Measurements from ENCODE around the gene NUBP2.
A peak's percentile ranks its signal among the peaks of the same experiment; 100 is the strongest.

NUBP2 gene, protein sequence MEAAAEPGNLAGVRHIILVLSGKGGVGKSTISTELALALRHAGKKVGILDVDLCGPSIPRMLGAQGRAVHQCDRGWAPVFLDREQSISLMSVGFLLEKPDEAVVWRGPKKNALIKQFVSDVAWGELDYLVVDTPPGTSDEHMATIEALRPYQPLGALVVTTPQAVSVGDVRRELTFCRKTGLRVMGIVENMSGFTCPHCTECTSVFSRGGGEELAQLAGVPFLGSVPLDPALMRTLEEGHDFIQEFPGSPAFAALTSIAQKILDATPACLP

DNA sequence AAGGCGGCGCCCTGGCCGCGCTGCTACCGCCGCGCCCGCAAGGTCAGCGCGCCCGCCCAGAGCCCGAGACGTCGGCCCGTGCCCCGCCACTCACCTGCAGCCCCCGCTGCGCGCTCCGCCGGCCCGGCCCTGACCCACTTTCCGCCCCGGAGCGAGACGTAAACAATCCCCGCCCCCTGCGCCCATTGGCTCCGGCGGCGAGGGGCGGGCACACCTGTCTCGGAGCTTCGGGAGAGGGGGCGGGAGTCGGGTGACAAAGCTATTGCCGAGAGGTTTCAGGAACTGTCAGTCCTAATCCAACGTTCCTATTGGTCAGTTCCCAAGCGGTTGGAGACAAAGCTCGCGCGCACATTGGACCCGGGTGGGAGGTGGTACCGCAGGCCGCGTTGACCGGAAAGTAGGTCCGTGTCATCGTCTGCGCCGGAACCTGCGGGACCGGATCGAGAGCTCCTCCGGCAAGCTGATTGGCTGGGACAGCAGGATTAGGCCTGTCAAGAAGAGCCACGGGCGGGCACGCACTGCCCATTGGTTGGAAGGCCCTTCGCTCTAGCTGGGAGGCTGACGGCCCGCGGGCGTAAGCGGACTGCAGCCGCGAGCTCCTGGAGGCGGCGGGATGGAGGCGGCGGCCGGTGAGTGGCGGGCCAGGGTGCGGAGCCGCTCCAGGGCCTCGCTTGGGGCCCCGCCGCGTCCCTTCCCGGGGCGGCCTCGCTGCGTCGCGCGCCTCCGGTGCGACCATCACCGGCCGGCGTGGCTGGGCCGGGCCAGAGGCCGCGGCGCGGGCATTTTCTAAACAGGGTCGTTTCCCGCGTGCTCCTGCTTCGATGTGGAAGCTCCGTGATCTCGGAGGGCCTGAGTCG, at the start of gene NUBP2, which contains the start of gene SPSB3:
NUBP2 (plus strand) TSS at position 553 of the 857 bp plus-strand sequence; CDS start at position 614, 61 bp downstream.
SPSB3 (minus strand) TSS at position 164 of the 857 bp plus-strand sequence. CDS start 1,088 bp downstream, outside the sequence.
- DNase-seq: peak; percentile 99

- no peak for DNase-seq
These were observed 48.6 kb upstream of the NUBP2 start for GRCh38 chr16:1734123-1734522.

GRCh38 chr16:1734816-1735215, 47.9 kb upstream of the NUBP2 start:
- DNase-seq: no peak

GRCh38 chr16:1740234-1740633, 42.5 kb upstream of the NUBP2 start:
- DNase-seq: no peak

GRCh38 chr16:1740781-1741490, 41.8 kb upstream of the NUBP2 start:
- DNase-seq: no peak

- no peak for DNase-seq
These were observed 41.1 kb upstream of the NUBP2 start for GRCh38 chr16:1741553-1742165.

- DNase-seq: no peak
These were observed 39.1 kb upstream of the NUBP2 start for GRCh38 chr16:1743376-1744337.

GRCh38 chr16:1744338-1744840, 38.4 kb upstream of the NUBP2 start:
- no peak for DNase-seq

GRCh38 chr16:1745181-1745899, 37.4 kb upstream of the NUBP2 start:
- no peak for DNase-seq

DNA sequence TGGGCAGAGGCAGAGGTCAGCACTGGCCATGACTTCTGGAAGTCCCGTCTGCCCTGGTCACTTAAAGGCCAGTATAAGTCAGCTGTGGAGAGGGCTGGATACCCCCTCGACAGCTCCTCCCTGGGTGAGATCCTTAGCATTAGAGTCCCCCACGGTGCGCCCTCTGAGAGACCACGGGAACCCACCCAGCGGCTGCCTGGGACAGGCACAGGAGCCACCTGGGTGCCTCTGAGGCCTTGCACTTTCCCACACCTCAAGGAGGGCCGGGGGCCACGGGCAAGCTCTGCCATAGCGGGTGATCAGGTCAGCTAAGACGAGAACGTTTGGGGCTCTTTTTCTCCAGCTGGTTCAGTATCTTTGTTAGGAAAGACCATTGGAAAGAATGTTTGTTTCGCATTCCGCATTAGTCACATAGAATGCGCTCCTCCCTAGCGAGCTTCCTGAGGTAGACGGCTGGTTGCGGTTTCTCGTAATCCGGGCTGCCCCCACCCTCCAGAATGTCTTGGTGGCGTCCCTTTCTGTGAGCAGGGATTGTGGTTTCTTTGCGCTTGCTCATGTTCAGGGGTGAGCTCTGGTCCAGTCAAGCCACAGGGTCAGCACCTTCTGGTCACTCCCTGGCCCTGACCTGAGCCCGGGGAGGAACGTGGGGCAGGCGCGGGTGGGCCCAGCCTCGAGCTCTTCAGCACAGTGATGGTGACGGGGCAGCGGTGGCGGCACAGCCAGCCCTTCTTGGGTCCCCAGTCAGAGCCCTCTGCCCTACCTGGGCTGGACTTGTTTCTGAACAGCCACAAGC, 36.7 kb upstream of the NUBP2 start:
- no peak for DNase-seq

- DNase-seq: no peak
These were observed 36.0 kb upstream of the NUBP2 start for GRCh38 chr16:1746693-1747195.

DNA sequence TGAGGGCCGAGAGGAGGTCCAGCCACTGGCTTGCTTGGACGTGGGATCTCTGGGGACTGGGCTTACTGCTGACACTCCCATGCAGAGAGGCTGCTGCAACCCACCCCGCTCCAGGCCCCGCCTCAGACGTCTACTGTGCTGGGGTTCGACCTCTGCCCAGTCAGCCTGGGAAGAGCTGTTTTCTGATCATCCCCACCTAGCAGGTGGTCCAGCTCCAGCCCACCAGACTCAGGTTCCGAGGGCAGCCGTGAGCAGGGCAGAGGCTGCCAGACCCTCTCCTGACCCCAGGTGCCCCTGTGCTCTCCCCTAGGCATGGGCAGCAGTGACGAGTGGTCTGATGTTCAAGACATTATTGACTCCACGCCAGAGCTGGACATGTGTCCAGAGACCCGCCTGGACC, 34.8 kb upstream of the NUBP2 start:
- DNase-seq: no peak

GRCh38 chr16:1749152-1750117, 33.3 kb upstream of the NUBP2 start:
- no peak for DNase-seq

GRCh38 chr16:1751946-1752345, 30.8 kb upstream of the NUBP2 start:
- no peak for DNase-seq

- DNase-seq: no peak
These were observed 29.9 kb upstream of the NUBP2 start for GRCh38 chr16:1752853-1753252.

- DNase-seq: no peak
These were observed 28.6 kb upstream of the NUBP2 start for GRCh38 chr16:1754204-1754603.

DNA sequence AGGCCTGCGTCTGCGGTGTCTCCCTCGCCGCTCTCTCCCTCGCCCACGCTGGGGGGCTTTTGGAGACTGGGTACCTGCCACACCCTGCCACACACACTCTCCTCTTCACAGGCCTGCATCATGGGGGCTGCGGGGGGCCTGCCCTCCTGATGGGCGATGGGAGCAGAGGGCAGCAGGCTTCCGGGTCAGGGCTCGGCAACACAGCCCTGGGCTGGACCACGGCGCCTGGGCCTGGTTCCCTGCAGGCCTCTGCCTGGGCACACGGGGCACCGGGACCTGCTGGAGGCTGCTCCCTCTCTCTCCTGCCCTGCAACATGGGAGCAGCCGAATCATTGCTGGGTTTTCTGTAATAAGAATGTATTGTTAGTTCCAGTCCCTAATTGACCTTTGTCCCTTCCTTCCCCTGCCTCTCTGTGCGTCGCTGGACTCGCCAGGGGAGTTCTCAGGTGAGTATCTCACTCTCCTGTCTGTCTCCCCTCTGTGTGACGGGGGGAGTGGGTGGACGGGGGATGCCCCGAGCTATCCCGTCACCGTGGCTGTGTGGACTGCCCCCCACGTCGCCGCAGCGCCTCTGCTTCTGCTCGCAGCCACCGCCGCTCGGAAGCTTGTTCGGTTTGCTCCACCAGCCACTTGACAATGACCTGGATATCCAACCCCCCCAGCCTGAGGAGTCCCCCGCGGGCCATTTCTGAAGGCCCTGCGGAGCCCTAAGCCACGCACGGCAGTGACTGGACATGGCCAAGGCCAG, 24.9 kb upstream of the NUBP2 start:
- DNase-seq: no peak

GRCh38 chr16:1758923-1759322, 23.8 kb upstream of the NUBP2 start:
- no peak for DNase-seq
